Prostate gland (tissue), 2 donors: ENCODE data around the gene MOGAT1.

ENCODE experiments used
- POLR2A ChIP-seq: fragments of 450-650 bp; IDR thresholded peaks from one replicate; pipeline ENCODE4 v1.6.1; 2016; ENCODE audit warnings: antibody characterized with exemption, mild to moderate bottlenecking
- TF ChIP-seq, protein P1 (sequence below), 4 experiments: fragments of 200-600 bp in 2 of 4; fragments of 450-650 bp in 2 of 4; sonication (generic) in 2 of 4; IDR thresholded peaks; 1 replicate in 3 of 4; 2 replicates in 1 of 4; pipeline ENCODE4 v1.5.1; 2016 to 2019; ENCODE audit warnings: antibody characterized with exemption in 4 of 4, mild to moderate bottlenecking in 2 of 4, moderate library complexity in 2 of 4

GRCh38 chr2:222751821-222752719, 80.6 kb downstream of the MOGAT1 start:
- TF ChIP-seq, protein P1, sequence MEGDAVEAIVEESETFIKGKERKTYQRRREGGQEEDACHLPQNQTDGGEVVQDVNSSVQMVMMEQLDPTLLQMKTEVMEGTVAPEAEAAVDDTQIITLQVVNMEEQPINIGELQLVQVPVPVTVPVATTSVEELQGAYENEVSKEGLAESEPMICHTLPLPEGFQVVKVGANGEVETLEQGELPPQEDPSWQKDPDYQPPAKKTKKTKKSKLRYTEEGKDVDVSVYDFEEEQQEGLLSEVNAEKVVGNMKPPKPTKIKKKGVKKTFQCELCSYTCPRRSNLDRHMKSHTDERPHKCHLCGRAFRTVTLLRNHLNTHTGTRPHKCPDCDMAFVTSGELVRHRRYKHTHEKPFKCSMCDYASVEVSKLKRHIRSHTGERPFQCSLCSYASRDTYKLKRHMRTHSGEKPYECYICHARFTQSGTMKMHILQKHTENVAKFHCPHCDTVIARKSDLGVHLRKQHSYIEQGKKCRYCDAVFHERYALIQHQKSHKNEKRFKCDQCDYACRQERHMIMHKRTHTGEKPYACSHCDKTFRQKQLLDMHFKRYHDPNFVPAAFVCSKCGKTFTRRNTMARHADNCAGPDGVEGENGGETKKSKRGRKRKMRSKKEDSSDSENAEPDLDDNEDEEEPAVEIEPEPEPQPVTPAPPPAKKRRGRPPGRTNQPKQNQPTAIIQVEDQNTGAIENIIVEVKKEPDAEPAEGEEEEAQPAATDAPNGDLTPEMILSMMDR (IDR thresholded peaks at IDR 0.05), result no peak
- TF ChIP-seq POLR2A, result no peak
